ENCODE results near the gene NLGN3.

GRCh38 chrX:71164071-71164470, 19.4 kb downstream of the NLGN3 start:
- TF ChIP-seq CTCF (IDR thresholded peaks at IDR 0.05; ENCODE audit: borderline replicate concordance, extremely low read depth, low read length, poor library complexity, severe bottlenecking) (no peak), EZH2 (IDR thresholded peaks at IDR 0.05; ENCODE audit: borderline replicate concordance, low read depth, low read length, severe bottlenecking) (no peak)
